HEK293 (cell line): ENCODE data around the gene FUOM.

Experiments
- SCRT1 ChIP-seq: fragments of 450-650 bp; formaldehyde crosslinking; IDR thresholded peaks from 2 replicates; pipeline ENCODE4 v1.5.1; 2016; ENCODE audit warnings: missing biosample characterization, missing genetic modification characterization, borderline replicate concordance
- TCF7L2 ChIP-seq: IDR thresholded peaks from 2 replicates; pipeline ENCODE4 v1.6.1; 2011; ENCODE audit warnings: low read depth, mild to moderate bottlenecking, inconsistent platforms, low read length, moderate library complexity, borderline replicate concordance
- ZFHX2 ChIP-seq: fragments of 450-650 bp; formaldehyde crosslinking; conservative IDR thresholded peaks from 2 replicates; pipeline ENCODE4 v1.5.1; 2016; ENCODE audit warnings: missing biosample characterization, missing genetic modification characterization
- ZFP41 ChIP-seq: fragments of 450-650 bp; formaldehyde crosslinking; IDR thresholded peaks from 2 replicates; pipeline ENCODE4 v1.5.1; 2016; ENCODE audit warnings: missing biosample characterization, missing genetic modification characterization, borderline replicate concordance
- ZNF138 ChIP-seq: fragments of 450-650 bp; formaldehyde crosslinking; IDR thresholded peaks from 2 replicates; pipeline ENCODE4 v1.5.1; 2016; ENCODE audit warnings: missing biosample characterization, missing genetic modification characterization, borderline replicate concordance
- ZNF274 ChIP-seq, 2 experiments: fragments of 200-500 bp in 1 of 2; fragments of 450-650 bp in 1 of 2; sonication (Bioruptor generic) in 1 of 2; formaldehyde crosslinking in 1 of 2; IDR thresholded peaks; 2 replicates each; pipeline versions ENCODE4 v1.5.1 to v1.6.1; 2014 to 2016; ENCODE audit warnings: borderline replicate concordance in 1 of 2, inconsistent platforms in 1 of 2, low read length in 1 of 2, missing biosample characterization in 1 of 2, missing genetic modification characterization in 1 of 2
- ZNF335 ChIP-seq: fragments of 450-650 bp; formaldehyde crosslinking; conservative IDR thresholded peaks from 2 replicates; pipeline ENCODE4 v1.5.1; 2016; ENCODE audit warnings: missing biosample characterization, missing genetic modification characterization
- ZNF571 ChIP-seq: fragments of 450-650 bp; formaldehyde crosslinking; IDR thresholded peaks from 2 replicates; pipeline ENCODE4 v1.5.0; 2017; ENCODE audit warnings: missing biosample characterization, missing genetic modification characterization
- ZNF785 ChIP-seq: fragments of 450-650 bp; formaldehyde crosslinking; IDR thresholded peaks from 2 replicates; pipeline ENCODE4 v1.5.1; 2016; ENCODE audit warnings: missing biosample characterization, missing genetic modification characterization
- TF ChIP-seq, protein P1 (sequence below): fragments of 450-650 bp; formaldehyde crosslinking; IDR thresholded peaks from 2 replicates; pipeline ENCODE4 v1.5.0; 2017; ENCODE audit warnings: missing biosample characterization, missing genetic modification characterization, borderline replicate concordance
- TF ChIP-seq, protein P2 (sequence below): fragments of 450-650 bp; formaldehyde crosslinking; IDR thresholded peaks from 2 replicates; pipeline ENCODE4 v1.5.1; 2016; ENCODE audit warnings: missing biosample characterization, missing genetic modification characterization
- TF ChIP-seq, protein P3 (sequence below): sonication (generic); formaldehyde crosslinking; IDR thresholded peaks from 2 replicates; pipeline ENCODE4 v1.8.1; 2022; ENCODE audit warnings: mild to moderate bottlenecking, moderate library complexity, missing genetic modification reagents
- TF ChIP-seq, protein P4 (sequence below): fragments of 450-650 bp; formaldehyde crosslinking; IDR thresholded peaks from 2 replicates; pipeline ENCODE4 v1.5.1; 2016; ENCODE audit warnings: missing biosample characterization, missing genetic modification characterization, borderline replicate concordance
- TF ChIP-seq, protein P5 (sequence below): fragments of 450-650 bp; formaldehyde crosslinking; IDR thresholded peaks from 2 replicates; pipeline ENCODE4 v1.5.1; 2016; ENCODE audit warnings: missing biosample characterization, missing genetic modification characterization

DNA sequence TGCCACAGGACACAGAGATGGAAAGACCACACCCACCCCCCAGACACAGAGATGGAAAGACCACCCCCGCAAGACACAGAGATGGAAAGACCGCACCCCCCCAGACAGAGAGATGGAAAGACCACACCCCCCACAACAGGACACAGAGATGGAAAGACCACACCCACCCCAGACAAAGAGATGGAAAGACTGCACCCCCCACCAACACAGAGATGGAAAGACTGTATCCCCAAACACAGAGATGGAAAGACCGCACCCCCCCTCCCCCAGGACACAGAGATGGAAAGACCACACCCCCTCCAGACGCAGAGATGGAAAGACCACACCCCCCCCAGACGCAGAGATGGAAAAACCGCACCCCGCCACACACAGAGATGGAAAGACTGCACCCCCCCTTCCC is 41.1 kb downstream of the FUOM start:
- TF ChIP-seq, protein P1, sequence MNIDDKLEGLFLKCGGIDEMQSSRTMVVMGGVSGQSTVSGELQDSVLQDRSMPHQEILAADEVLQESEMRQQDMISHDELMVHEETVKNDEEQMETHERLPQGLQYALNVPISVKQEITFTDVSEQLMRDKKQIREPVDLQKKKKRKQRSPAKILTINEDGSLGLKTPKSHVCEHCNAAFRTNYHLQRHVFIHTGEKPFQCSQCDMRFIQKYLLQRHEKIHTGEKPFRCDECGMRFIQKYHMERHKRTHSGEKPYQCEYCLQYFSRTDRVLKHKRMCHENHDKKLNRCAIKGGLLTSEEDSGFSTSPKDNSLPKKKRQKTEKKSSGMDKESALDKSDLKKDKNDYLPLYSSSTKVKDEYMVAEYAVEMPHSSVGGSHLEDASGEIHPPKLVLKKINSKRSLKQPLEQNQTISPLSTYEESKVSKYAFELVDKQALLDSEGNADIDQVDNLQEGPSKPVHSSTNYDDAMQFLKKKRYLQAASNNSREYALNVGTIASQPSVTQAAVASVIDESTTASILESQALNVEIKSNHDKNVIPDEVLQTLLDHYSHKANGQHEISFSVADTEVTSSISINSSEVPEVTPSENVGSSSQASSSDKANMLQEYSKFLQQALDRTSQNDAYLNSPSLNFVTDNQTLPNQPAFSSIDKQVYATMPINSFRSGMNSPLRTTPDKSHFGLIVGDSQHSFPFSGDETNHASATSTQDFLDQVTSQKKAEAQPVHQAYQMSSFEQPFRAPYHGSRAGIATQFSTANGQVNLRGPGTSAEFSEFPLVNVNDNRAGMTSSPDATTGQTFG (tag by site-specific recombination): no peak
- TF ChIP-seq ZFHX2 (tag by site-specific recombination) (no peak), ZNF335 (no peak), ZFP41 (no peak), ZNF274 (IDR thresholded peaks at IDR 0.05; ENCODE audit: low read length) (no peak), ZNF274 (tag by site-specific recombination; IDR thresholded peaks at IDR 0.05; ENCODE audit: borderline replicate concordance) (no peak), TCF7L2 (no peak), SCRT1 (tag by site-specific recombination) (no peak), ZNF785 (no peak), ZNF571 (tag by site-specific recombination) (no peak), ZNF138 (tag by site-specific recombination) (no peak)
- TF ChIP-seq, protein P2, sequence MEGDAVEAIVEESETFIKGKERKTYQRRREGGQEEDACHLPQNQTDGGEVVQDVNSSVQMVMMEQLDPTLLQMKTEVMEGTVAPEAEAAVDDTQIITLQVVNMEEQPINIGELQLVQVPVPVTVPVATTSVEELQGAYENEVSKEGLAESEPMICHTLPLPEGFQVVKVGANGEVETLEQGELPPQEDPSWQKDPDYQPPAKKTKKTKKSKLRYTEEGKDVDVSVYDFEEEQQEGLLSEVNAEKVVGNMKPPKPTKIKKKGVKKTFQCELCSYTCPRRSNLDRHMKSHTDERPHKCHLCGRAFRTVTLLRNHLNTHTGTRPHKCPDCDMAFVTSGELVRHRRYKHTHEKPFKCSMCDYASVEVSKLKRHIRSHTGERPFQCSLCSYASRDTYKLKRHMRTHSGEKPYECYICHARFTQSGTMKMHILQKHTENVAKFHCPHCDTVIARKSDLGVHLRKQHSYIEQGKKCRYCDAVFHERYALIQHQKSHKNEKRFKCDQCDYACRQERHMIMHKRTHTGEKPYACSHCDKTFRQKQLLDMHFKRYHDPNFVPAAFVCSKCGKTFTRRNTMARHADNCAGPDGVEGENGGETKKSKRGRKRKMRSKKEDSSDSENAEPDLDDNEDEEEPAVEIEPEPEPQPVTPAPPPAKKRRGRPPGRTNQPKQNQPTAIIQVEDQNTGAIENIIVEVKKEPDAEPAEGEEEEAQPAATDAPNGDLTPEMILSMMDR: no peak
- TF ChIP-seq, protein P3, sequence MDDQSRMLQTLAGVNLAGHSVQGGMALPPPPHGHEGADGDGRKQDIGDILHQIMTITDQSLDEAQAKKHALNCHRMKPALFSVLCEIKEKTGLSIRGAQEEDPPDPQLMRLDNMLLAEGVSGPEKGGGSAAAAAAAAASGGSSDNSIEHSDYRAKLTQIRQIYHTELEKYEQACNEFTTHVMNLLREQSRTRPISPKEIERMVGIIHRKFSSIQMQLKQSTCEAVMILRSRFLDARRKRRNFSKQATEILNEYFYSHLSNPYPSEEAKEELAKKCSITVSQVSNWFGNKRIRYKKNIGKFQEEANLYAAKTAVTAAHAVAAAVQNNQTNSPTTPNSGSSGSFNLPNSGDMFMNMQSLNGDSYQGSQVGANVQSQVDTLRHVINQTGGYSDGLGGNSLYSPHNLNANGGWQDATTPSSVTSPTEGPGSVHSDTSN (CRISPR knock-in tag): no peak
- TF ChIP-seq, protein P4, sequence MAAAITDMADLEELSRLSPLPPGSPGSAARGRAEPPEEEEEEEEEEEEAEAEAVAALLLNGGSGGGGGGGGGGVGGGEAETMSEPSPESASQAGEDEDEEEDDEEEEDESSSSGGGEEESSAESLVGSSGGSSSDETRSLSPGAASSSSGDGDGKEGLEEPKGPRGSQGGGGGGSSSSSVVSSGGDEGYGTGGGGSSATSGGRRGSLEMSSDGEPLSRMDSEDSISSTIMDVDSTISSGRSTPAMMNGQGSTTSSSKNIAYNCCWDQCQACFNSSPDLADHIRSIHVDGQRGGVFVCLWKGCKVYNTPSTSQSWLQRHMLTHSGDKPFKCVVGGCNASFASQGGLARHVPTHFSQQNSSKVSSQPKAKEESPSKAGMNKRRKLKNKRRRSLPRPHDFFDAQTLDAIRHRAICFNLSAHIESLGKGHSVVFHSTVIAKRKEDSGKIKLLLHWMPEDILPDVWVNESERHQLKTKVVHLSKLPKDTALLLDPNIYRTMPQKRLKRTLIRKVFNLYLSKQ (tag by site-specific recombination): no peak
- TF ChIP-seq, protein P5, sequence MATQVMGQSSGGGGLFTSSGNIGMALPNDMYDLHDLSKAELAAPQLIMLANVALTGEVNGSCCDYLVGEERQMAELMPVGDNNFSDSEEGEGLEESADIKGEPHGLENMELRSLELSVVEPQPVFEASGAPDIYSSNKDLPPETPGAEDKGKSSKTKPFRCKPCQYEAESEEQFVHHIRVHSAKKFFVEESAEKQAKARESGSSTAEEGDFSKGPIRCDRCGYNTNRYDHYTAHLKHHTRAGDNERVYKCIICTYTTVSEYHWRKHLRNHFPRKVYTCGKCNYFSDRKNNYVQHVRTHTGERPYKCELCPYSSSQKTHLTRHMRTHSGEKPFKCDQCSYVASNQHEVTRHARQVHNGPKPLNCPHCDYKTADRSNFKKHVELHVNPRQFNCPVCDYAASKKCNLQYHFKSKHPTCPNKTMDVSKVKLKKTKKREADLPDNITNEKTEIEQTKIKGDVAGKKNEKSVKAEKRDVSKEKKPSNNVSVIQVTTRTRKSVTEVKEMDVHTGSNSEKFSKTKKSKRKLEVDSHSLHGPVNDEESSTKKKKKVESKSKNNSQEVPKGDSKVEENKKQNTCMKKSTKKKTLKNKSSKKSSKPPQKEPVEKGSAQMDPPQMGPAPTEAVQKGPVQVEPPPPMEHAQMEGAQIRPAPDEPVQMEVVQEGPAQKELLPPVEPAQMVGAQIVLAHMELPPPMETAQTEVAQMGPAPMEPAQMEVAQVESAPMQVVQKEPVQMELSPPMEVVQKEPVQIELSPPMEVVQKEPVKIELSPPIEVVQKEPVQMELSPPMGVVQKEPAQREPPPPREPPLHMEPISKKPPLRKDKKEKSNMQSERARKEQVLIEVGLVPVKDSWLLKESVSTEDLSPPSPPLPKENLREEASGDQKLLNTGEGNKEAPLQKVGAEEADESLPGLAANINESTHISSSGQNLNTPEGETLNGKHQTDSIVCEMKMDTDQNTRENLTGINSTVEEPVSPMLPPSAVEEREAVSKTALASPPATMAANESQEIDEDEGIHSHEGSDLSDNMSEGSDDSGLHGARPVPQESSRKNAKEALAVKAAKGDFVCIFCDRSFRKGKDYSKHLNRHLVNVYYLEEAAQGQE (tag by site-specific recombination): no peak
